ENCODE data around the gene MTRR.

- TF ChIP-seq CTCF (IDR thresholded peaks at IDR 0.05; ENCODE audit: poor library complexity) (peak; percentile 37), EZH2 (IDR thresholded peaks at IDR 0.05; ENCODE audit: borderline replicate concordance) (no peak), EZH2phosphoT487 (IDR thresholded peaks at IDR 0.05; ENCODE audit: low read depth, severe bottlenecking, unreplicated experiment) (no peak)
Measured at GRCh38 chr5:7897014-7897600, 28.2 kb downstream of the MTRR start.

Data from hepatocyte (in vitro differentiated cells).